ENCODE measurements around the gene CREB1.
"Not testable (repeated sequence)": the region's sequence is repeated elsewhere in the genome, so short reads cannot be mapped to it uniquely, and the experiment has no call there.

The CREB1 gene

GRCh38 chr2:207621501-207622039, 91.8 kb downstream of the CREB1 start:
- no peak for DNase-seq

GRCh38 chr2:207624185-207625013, 94.6 kb downstream of the CREB1 start:
- peak; percentile 64 for DNase-seq

GRCh38 chr2:207625014-207625907, 95.5 kb downstream of the CREB1 start, which contains the start of gene METTL21A:
Gene METTL21A, minus strand, starts transcription at chr2:207625394. Its CDS starts 1,019 bp downstream, at chr2:207624375.
- peak; percentile 97 for DNase-seq

GRCh38 chr2:207629553-207629952, 99.8 kb downstream of the CREB1 start:
- no peak for DNase-seq

- DNase-seq = no peak
These were observed 100.7 kb downstream of the CREB1 start for GRCh38 chr2:207630491-207630890.

- peak; percentile 44 for DNase-seq
These were observed 103.1 kb downstream of the CREB1 start for GRCh38 chr2:207632575-207633493.

- DNase-seq = no peak
These were observed 103.9 kb downstream of the CREB1 start for GRCh38 chr2:207633686-207634085.

GRCh38 chr2:207635468-207636200, 105.9 kb downstream of the CREB1 start:
- DNase-seq = no peak

GRCh38 chr2:207639288-207639687, 109.5 kb downstream of the CREB1 start:
- DNase-seq = not testable (repeated sequence)

GRCh38 chr2:207640160-207640559, 110.4 kb downstream of the CREB1 start:
- no peak for DNase-seq

GRCh38 chr2:207640661-207641060, 110.9 kb downstream of the CREB1 start:
- no peak for DNase-seq

GRCh38 chr2:207643892-207644291, 114.1 kb downstream of the CREB1 start:
- DNase-seq = no peak

- DNase-seq = not testable (repeated sequence)
These were observed 116.8 kb downstream of the CREB1 start for GRCh38 chr2:207646582-207646981.
